GM12872 (cell line): ENCODE results near the gene ZNF280D.

Source experiments
- TF ChIP-seq, protein P1 (sequence below): IDR thresholded peaks from 3 replicates; pipeline ENCODE4 v1.5.1; 2011; ENCODE audit warnings: low read depth, mild to moderate bottlenecking, low read length, moderate library complexity; ENCODE audit not compliant: insufficient read depth

Gene ZNF280D

DNA sequence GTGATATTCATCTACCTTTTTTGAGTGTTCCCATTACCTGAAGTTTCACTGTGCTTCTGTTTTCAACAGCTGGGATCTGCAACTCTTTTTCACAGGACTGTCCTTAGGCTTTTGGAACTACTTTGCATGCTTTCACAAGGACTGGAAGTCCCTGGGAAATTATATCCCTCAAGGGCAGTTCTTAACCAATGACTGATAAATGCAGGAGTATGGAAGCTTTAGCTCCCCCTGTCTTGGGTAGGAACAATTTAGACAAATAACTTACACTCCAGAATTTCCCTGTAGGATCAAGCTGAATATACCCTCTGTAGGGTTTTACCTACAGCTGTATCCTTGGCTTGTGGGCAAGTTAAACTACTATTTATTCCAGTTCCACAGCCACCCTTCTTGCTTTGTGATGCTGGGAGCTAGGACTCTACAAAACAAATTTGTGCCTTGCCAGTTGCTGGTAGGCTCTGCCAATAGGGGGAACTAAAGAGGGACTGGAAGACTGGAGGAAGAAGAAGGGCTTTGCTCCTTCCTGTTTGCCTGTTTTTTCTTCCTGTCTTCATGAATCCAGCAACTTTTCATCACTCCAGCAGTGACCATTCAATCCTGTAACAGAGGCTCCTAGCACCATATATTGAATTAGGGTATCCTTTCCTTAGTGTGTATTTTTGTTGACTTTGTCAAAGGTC is 6.8 kb upstream of the ZNF280D start:
- TF ChIP-seq, protein P1, sequence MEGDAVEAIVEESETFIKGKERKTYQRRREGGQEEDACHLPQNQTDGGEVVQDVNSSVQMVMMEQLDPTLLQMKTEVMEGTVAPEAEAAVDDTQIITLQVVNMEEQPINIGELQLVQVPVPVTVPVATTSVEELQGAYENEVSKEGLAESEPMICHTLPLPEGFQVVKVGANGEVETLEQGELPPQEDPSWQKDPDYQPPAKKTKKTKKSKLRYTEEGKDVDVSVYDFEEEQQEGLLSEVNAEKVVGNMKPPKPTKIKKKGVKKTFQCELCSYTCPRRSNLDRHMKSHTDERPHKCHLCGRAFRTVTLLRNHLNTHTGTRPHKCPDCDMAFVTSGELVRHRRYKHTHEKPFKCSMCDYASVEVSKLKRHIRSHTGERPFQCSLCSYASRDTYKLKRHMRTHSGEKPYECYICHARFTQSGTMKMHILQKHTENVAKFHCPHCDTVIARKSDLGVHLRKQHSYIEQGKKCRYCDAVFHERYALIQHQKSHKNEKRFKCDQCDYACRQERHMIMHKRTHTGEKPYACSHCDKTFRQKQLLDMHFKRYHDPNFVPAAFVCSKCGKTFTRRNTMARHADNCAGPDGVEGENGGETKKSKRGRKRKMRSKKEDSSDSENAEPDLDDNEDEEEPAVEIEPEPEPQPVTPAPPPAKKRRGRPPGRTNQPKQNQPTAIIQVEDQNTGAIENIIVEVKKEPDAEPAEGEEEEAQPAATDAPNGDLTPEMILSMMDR: peak; percentile 50; the same call in 2 of the 3 replicates

DNA sequence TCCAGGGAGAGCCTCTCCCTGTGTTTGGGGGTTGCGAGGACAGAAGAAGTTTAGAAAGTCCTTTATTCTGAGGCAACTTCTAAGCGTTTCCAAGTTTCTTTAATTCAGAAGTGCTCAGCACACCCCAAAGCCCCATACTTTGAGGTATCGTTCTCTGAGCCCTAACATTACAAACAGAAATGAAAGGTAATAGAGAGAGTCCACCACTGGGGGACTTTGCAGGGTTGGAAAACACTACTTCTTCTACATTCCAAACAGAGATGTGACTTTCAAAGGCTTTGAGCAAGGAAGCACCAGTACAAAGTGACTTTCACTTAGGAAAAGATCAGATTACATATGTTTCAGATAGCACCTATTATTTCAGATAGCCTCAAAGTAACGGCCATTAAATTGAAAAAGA is 6.2 kb upstream of the ZNF280D start:
- TF ChIP-seq, protein P1: no peak

DNA sequence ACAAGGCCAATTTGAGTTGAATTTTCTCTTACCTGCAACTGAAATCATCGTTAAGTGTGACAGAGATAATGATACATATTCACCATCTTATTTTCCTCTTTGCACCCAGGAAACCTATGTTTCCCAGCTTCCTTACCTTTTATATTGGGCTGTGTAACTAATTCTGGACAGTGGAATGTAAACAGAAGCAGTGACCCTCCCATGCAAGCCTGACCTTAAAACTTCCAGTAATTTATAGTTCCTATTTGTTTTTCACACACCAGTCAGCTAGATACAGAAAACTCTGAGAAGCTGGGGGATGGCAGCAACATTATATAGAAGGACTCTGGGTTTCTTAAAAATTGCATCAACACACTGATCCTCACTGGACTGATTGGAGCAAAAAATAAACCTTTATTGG is 4.5 kb upstream of the ZNF280D start:
- TF ChIP-seq, protein P1: no peak

DNA sequence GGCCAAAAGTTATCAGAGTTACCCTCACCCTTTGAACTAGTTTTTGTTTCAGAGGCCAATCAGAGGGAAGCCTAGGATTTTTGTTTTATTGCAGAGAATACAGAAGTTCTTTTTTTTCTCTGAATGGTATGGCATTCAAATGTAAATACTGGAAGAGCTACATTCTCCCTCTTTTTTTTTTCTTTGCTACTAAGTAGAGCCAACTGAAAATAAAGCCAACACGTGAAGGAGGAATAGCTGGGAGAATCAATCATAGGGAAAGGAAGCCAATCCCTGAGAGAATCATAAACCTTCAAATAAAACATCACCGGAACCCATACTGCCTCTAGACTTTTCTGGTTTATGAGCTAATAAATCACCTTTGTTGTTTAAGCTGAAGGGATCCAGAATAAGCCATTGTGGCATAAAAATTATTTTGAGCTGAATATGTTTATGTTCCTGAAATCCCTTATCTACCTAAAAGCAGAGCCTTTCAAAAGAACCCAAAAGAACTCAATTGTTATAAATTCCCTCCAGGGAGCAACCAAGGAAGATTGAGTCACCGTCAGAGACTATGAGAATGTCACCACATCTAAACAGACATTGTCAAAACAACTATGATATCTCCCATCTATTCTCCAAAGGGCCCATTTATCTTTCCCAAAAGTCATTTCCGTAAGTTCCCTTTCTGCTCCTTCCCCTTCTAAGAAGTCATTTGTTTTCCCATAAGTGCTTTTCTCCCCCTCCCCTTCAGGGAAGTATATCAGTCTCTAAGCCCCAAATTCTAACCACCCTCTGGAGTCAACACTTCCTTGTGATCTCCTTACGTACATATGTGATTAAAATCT is 3.8 kb upstream of the ZNF280D start:
- TF ChIP-seq, protein P1: no peak

DNA sequence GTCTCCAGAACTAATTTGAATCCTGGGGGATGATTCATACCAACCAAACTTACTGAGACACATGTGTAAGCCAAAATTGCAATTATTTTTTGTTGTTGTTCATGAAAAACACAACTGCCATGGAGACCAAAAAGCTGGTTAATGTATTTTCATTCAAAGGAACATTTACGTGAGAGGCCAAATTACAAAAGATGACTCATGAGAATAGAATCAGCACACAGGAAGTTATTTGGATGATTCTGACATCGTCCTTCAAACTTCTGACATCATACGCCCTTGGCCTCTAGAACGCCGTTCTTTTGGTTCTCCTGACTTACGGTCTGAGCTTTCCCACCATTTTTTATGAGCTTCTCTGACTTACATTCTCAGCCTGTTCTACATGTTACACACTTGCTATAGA is 3.0 kb upstream of the ZNF280D start:
- TF ChIP-seq, protein P1: no peak

DNA sequence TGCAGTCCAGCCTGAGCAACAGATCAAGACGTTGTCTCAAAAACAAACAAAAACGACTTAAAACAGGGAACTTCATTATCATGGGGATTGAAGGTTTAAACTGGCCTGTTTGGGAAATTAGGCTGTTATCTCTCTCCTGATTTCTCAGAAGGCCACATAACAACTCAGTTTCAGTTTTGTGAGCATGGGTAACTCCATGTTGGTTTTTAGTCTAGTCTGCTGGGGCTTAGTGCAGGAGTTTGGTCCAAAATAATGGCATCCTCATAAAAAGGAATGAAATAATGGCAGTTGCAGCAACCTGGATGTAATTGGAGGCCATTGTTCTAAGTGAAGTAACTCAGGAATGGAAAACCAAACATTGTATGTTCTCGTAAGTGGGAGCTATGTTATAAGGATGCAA is 2.3 kb upstream of the ZNF280D start:
- TF ChIP-seq, protein P1: no peak

DNA sequence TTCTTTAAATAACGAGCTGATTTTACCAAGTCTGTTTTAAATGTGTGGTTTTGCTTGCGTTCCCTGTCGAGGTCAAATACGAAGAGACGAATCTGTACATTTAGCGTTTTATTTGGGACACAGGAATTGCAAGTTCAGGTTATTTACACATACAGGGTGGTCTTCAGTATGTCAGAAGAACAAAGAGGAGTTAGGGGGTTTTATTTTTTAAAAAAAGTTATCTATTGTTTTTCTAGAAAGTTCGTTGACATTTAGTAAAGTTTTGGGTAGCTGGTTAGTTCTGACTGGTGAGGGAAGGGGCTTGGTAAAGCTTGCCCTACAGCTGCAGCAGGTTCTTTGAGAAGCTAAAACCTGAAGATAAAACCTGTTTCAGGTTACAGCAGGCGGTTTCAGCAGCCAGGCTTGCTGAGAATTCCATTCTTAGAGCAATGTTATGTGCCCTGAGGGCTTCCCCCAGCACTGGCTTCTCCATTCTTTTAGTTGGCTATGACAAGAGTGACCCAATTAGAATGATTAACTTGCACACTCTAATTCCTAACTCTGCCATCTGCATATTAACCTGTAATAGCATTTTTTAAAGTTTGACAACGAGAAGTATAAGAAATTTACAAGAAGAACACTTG is 815 bp upstream of the ZNF280D start:
- TF ChIP-seq, protein P1: no peak
